Lower leg skin (tissue), 4 donors: Measurements from ENCODE around the gene SIAH2. TPM values are rescaled to one million over a fixed set of nuclear protein-coding genes. Genes with fewer than 3 reads are reported as not detected.

Experiments
- DNase-seq, 2 donors: peaks; one replicate each; pipeline ENCODE4 v3.0.0-alpha.2; 2019; ENCODE audit warnings: low spot score in 2 of 2
- H3K4me3 ChIP-seq: fragments of 200-600 bp; sonication (generic); 2 replicates; pipeline ENCODE4 v1.5.1; 2017; ENCODE audit warnings: mild to moderate bottlenecking, low read depth; ENCODE audit not compliant: poor library complexity, severe bottlenecking
- POLR2A ChIP-seq, 2 donors: fragments of 450-650 bp; IDR thresholded peaks; one replicate each; pipeline ENCODE4 v1.6.1; 2016 to 2017; ENCODE audit warnings: antibody characterized with exemption in 2 of 2, mild to moderate bottlenecking in 1 of 2, moderate library complexity in 1 of 2
- WGBS, 2 donors: methylation state at CpG; one replicate each; pipeline ENCODE4 v1.1.5; 2018; 5-methylcytosine and 5-hydroxymethylcytosine counted together
- intact Hi-C: fragments of 100-400 bp; cut with DNase I; formaldehyde crosslinking; loops from one replicate; pipeline ENCODE4 v1.15.0; 2023; ENCODE audit warnings: low total_unique reads
- total RNA-seq, 4 donors: library from RNA; depleted of rRNA; stranded (reverse); fragments of >200 nt; gene quantifications; one replicate each; pipeline ENCODE4 v1.1.0, GENCODE V29; 2016
- TF ChIP-seq, protein P1 (sequence below), 3 donors: fragments of 450-650 bp; IDR thresholded peaks; one replicate each; pipeline ENCODE4 v1.5.1; 2016; ENCODE audit warnings: antibody characterized with exemption in 3 of 3, mild to moderate bottlenecking in 3 of 3, moderate library complexity in 2 of 3

Gene SIAH2
- total RNA-seq, 4 donors from 2014 or later: 78.5 to 117 (median 94.6) TPM

DNA sequence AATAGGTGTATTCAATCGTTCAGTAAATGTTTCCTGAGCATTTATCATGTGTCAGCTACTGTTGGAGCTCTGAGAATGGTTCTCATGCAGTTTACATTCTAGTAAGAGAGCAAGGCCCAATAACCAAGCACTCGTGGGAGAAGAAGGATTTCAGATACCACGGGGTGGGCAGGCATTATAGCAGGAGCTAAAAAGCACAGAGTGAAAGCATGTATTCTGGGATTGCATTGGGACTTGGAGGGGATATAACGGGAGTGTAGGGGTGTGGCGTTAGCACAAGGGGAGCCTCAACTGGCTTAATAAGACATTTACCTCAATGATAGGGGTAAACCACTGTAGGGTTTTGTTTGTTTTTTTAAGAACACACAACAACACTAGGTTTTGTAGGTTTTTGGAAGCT lies 1.6 kb upstream of the SIAH2 start:
- 54 to 55% methylated on average over 5 of the region's 5 CpGs for WGBS, 2 donors
- H3K4me3 ChIP-seq: no peak overlapping the region
- no peak for DNase-seq
- TF ChIP-seq, protein P1, sequence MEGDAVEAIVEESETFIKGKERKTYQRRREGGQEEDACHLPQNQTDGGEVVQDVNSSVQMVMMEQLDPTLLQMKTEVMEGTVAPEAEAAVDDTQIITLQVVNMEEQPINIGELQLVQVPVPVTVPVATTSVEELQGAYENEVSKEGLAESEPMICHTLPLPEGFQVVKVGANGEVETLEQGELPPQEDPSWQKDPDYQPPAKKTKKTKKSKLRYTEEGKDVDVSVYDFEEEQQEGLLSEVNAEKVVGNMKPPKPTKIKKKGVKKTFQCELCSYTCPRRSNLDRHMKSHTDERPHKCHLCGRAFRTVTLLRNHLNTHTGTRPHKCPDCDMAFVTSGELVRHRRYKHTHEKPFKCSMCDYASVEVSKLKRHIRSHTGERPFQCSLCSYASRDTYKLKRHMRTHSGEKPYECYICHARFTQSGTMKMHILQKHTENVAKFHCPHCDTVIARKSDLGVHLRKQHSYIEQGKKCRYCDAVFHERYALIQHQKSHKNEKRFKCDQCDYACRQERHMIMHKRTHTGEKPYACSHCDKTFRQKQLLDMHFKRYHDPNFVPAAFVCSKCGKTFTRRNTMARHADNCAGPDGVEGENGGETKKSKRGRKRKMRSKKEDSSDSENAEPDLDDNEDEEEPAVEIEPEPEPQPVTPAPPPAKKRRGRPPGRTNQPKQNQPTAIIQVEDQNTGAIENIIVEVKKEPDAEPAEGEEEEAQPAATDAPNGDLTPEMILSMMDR (IDR thresholded peaks at IDR 0.05): no peak
- no peak for TF ChIP-seq POLR2A (IDR thresholded peaks at IDR 0.05)
- intact Hi-C loops: no loop called here

DNA sequence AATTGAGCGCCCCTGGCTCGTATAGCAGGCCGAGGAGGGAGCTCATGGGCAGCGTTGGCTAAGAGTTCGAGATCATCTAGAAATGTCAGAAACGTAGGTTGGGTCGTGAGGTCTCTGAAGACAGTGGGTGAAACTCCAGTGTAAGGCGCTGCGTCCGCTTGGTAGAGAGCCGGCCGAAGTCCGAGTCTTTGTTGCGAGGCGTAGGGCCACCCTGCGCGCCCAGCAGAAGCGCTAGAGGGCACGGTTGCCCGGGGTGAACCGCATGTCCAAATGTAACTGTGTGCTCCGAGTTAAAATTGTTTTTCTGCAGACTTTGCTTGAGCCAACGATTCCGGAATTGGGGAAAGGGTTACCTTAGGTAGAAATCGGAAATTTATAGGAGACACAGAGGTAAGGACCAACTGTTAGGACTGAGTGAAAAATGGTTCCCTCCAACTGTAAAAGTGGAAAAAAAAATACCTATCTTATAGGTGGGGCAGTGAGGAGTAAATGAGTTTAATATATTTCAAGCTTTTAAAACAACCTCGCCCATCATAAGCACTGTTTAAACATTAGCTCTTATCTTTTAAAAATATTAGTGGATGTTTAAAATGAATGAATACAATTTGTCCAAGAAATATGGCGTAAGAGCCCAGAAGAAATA lies 993 bp upstream of the SIAH2 start:
- no peak for TF ChIP-seq POLR2A (IDR thresholded peaks at IDR 0.05)
- TF ChIP-seq, protein P1 (IDR thresholded peaks at IDR 0.05): no peak
- DNase-seq: peak; percentile 55 to 92
- WGBS, 2 donors: 6 to 10% methylated on average over 27 of the region's 27 CpGs
- H3K4me3 ChIP-seq: peak overlapping the region; percentile 82
- intact Hi-C loops: no loop called here

DNA sequence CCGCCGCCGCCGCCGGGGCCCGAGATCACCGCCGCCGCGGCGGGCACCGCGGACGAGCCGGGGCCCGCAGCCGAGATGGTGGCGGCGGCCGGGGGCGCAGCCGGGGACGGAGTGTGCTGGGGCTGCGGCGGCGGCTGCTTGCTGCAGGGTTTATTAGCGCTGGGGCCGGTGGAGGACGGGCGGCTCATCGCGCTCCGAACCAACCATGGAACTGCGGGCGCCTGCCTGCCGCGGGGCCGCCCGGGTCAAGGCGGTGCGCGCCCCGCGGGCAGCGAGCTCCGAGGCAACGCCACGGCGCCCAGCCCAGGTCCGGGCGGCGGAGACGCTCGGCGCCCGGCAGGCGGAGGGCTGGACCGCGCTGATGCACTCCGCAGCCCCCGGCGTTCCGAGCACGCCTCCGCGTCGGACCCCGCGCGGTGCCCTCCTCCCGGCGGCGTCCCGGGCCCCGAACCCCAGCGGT lies 277 bp downstream of the SIAH2 start:
- 0% methylated on average over 6 to 17 of the region's 76 CpGs for WGBS, 2 donors
- no peak for DNase-seq
- TF ChIP-seq, protein P1 (IDR thresholded peaks at IDR 0.05): no peak
- peak in 1 of 2 donors; percentile 48 for TF ChIP-seq POLR2A (IDR thresholded peaks at IDR 0.05)
- H3K4me3 ChIP-seq: peak overlapping the region; percentile 82
- intact Hi-C loops: no loop called here

DNA sequence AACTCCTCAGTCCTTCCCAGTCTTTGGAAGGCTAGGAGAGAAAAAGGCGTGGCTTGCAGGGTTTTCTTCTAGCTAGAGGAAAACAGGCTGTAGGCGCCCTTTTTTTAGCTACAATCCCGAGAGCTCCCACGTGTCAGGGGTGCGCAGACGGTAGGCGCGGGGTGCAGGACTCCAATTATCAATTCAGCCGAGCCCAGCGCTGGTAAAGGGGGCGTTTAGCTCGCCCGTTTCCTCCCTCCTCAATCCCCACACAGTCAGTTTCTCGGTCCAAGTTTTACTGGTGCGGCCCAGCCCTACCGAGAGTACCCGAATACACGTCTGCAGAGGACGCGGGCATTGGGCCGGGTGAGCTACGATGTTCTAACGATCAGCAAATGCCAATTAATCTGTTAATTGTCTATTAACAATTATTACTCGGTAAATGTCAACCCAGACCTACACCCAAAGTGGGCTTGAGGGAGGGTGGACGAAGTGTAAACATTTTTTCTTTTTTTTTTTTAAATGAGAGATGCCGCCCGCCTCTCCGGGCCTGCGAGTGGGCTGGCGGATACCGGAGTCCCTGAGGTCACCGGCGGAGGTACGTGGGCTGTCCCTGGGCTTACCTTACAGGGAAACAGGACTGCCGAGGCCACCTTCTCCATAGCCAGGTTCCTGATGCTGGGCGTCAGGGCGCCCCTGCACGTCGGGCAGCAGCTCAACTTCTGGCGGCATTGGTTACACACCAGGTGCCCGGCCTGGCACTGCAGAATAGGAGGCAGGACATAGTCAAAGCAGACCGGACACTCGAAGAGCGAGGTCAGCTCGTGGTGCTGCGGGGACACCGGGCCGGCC lies 923 bp downstream of the SIAH2 start:
- TF ChIP-seq POLR2A (IDR thresholded peaks at IDR 0.05): no peak
- TF ChIP-seq, protein P1 (IDR thresholded peaks at IDR 0.05): no peak
- intact Hi-C loops: no loop called here
- WGBS, 2 donors: 0 to 1% methylated on average over 34 to 40 of the region's 48 CpGs
- peak; percentile 71 to 91 for DNase-seq
- H3K4me3 ChIP-seq: peak overlapping the region; percentile 82

DNA sequence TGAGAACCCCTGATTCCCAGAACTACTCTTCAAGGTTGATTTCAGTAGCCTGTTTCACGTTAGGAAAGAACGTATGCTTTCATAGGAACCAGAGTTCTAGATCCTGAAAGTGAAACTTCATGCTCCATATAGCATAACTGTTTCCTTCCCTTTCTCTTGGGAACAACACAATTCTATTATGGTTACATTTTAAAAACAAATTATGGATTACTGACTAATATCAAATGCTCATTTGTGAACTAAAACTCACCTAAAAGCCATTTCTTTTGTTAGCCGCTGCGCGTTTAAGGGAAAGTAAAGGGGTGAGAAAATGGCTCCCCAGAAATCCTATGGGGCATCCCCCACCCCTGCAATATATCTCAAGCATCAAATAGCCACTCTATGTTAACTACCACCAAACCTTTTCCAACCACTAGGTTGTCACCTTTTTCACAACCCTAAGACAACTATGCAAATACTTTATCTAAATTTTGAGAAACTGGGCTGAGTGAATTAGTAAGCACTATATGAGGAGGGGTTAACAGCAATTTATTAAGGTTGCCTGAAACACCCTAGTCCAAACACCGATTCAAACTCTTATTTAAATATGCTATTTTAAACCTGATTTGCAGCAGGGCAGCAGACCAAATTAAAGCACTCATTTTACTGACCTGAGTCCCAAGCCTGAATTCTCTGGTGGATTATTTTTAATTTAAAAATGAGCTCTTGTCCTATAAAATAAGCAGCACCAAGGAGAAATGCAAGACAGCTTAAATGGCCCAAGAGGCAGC lies 2.4 kb downstream of the SIAH2 start:
- TF ChIP-seq POLR2A (IDR thresholded peaks at IDR 0.05): no peak
- WGBS, 2 donors: 41 to 49% methylated on average over 6 of the region's 6 CpGs
- no peak overlapping the region for H3K4me3 ChIP-seq
- no peak for DNase-seq
- intact Hi-C loops: no loop called here

DNA sequence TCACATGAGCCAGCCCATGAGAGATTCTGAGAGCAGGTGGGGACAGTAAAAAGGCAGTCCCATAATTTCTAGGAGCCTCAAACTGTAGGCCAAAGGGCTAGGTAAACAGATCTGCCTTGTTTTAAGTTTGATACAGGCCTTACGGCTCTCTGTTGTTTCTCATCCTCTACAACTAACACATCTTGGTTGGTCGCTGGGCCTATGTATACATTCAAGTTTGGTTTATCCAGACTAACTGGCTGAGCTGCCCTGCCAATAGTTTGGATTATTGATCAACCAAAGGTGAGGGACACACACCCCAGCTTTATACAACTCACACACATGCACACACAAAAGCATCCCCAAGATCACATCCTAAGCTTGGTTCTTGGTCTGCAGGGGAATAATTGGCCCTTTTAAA lies 3.0 kb downstream of the SIAH2 start:
- TF ChIP-seq POLR2A (IDR thresholded peaks at IDR 0.05): no peak
- TF ChIP-seq, protein P1 (IDR thresholded peaks at IDR 0.05): no peak
- DNase-seq: no peak
- WGBS, 2 donors: 46 to 71% methylated on average over 2 of the region's 2 CpGs
- no peak overlapping the region for H3K4me3 ChIP-seq
- intact Hi-C loops: no loop called here
